GM23248 (cell line): ENCODE data around the gene KCNQ4.

Experiments
- EZH2 ChIP-seq: fragments of 200-600 bp; sonication (generic); IDR thresholded peaks from 2 replicates; pipeline ENCODE4 v1.6.1; 2018; ENCODE audit warnings: antibody characterized with exemption, mild to moderate bottlenecking; ENCODE audit not compliant: insufficient read depth, poor library complexity, severe bottlenecking
- EZH2phosphoT487 ChIP-seq: fragments of 200-600 bp; sonication (generic); IDR thresholded peaks from 2 replicates; pipeline ENCODE4 v1.6.1; 2018; ENCODE audit warnings: antibody characterized with exemption, moderate library complexity, mild to moderate bottlenecking, low read depth; ENCODE audit not compliant: insufficient read depth

DNA sequence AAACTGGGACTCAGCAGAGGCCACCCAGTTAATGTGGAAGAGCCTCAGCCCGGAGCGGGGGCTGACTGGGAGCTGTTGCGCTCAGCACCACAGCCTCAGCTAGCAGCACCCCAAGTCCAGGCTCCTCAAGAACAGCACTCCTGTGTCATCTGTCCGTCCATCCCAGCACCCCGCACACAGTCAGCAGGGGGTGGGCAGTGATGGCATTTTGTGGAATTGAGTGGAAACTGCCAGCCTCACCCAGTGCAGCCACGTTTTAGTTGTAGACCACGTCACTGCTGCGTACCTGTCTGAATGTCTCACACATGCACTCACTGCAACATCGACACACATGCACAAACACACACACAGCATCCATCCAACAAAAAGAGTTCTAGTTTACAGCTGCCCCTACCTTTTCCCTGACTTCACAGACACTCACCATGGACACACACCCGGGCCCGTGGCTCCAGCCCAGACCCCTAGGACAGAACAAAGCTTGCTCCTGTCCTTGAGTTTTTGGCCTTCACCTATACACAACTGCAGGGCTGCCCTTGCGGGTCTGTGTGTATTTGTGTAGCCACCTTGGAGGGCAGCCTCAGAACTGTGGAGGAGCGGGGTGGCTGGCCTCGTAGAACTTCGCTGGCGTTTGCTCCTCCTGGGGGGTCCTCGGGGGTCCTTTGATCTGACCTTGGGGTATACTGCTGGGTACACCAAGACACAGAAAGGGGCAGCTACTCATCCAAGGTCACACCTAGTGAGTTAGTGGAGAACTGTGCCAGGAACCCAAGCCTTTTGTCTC, 5.2 kb downstream of the KCNQ4 start:
- TF ChIP-seq EZH2phosphoT487 = no peak
- TF ChIP-seq EZH2 = no peak
